ENCODE data around the gene MEF2A.
A peak's percentile ranks its signal among the peaks of the same experiment; 100 is the strongest.
"Not testable (repeated sequence)": the region's sequence is repeated elsewhere in the genome, so short reads cannot be mapped to it uniquely, and the experiment has no call there.

Gene MEF2A

DNA sequence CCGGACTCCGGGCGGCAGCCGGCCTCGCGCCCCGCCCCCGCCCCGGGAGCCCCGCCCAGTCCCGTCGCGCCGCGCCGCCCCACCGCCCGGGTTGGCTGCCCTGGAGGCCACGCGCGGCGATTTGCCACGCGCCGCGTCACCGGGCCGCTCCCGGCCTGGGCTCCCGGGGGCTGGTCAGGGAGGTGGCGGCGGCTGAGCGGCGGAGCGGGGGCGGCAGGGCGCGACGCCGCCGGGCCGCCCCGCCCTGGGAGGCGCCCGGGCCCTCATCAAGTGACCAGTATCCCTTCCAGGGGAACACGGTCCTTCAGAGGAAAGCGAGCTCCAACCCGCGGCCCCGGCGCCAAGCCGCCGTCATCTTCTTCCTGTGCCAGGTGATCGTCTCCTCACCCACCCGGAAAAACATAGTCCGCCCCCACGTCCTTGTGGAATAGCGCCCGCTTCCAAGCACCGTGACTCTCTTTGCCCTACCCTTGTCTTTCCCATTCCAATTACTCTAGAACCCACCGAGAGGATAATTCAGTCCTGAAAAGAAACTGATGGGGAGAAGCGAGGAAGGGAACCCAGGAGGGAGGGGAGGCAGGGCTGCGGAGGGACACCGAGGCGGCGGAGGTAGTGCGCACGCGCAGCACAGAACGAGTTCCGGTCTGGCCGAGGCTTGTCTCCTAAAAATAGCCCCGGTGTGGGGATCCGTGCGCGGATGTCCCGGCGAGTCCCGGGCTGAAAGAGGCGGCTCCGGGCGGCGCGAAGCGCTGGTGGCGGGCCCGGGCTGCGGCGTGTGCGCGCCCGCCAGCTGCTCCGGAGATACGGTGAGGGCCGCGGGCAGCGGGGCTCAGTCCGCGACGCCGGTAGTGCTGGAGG, at the start of gene MEF2A:
TSS of gene MEF2A (plus strand) at position 686 of the 858 bp plus-strand sequence. CDS start 67,136 bp downstream, outside the sequence.
- peak; percentile 88 for DNase-seq (ENCODE audit: low read depth)
- peak within 1 kb of the TSS; percentile 91 for H3K4me3 ChIP-seq (ENCODE audit: low read depth, low read length)

DNA sequence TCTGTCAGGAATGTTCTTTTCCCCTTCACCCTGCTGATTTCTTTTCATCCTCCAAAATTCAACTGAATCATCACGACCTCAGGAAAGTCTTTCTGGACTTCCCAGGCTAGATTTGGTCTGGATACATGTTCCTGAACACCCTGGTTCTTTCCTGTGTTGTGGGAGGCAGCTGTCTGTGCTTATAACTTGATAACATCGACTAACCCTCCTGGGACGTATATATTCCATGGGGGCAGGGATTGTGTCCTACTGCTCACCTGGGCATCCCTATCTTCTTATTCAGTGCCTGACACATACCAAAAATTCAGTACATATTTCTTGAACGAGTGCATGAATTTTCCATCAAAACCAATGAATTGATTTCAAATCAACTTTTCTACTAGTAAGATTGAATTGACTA, 47.6 kb upstream of the MEF2A start:
- no peak for DNase-seq (ENCODE audit: low read depth)
- no peak overlapping the region for H3K4me3 ChIP-seq (ENCODE audit: low read depth, low read length)

DNA sequence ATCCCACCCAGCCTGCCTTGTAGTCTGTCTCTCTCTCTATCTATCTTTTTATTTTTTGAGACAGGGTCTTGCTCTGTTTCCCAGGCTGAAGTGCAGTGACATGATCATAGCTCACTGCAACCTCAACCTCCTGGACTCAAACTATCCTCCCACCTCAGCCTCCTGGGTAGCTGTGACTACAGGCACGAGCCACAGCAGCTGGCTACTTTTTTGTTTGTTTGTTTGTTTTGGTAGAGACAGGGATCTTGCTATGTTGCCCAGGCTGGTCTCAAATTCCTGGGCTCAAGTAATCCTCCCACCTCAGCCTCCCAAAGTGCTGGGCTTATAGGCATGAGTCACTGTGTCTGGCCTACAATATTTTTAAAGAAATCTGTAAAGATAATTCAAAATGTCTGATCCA, 46.4 kb upstream of the MEF2A start:
- not testable (repeated sequence) for DNase-seq (ENCODE audit: low read depth); H3K4me3 ChIP-seq (ENCODE audit: low read depth, low read length)

DNA sequence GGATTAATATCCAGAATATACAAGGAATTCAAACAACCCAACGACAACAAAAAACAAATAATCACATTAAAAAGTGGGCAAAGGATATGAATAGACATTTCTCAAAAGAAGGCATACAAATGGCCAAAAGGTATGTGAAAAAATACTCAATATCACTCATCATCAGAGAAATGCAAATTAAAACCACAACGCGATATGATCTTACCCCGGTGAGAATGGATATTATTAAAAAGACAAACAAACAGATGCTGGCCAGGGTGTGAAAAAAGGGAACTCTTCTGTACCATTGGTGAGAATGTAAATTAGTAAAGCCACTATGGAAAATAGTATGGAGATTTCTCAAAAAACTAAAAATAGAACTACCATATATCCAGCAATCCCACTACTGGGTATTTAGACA, 43.5 kb upstream of the MEF2A start:
- no peak for DNase-seq (ENCODE audit: low read depth)
- H3K4me3 ChIP-seq (ENCODE audit: low read depth, low read length): no peak overlapping the region

DNA sequence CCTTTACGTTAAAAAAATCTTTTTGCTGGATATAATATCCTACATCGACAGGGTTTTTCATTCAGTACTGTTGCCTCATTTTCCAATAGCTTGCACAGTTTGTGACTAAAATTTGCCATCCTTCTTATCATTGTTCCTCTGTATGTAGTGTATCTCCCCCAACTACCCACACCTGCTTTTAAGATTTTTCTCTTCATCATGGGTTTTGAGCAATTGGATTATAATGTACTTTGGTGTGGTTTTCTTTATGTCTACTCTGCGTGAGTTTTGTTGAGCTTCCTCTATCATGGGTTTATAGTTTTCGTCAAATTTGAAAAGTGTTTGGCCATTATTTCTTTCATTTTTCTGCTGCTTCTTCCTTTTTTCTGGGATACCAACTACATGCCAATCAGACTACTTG, 39.6 kb upstream of the MEF2A start:
- H3K4me3 ChIP-seq (ENCODE audit: low read depth, low read length): no peak overlapping the region
- no peak for DNase-seq (ENCODE audit: low read depth)

DNA sequence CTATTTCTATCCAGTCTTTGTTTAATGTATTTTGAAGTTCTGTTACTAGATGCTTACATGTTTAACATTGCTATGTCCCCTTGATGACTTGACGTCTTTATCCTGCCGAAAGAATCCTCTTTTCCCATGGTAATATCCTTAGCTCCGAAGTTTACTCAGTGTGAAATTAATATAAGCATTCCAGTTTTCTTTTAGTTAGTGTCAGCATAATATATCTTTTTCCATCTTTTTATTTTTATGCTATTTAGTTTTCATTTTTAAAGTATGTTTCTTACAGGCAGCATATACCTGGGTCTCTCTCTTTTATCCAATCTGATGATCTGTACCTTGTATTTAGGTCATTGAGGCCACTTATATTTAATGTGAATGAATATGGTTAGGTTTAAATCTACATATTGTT, 39.1 kb upstream of the MEF2A start:
- no peak for DNase-seq (ENCODE audit: low read depth)
- no peak overlapping the region for H3K4me3 ChIP-seq (ENCODE audit: low read depth, low read length)

DNA sequence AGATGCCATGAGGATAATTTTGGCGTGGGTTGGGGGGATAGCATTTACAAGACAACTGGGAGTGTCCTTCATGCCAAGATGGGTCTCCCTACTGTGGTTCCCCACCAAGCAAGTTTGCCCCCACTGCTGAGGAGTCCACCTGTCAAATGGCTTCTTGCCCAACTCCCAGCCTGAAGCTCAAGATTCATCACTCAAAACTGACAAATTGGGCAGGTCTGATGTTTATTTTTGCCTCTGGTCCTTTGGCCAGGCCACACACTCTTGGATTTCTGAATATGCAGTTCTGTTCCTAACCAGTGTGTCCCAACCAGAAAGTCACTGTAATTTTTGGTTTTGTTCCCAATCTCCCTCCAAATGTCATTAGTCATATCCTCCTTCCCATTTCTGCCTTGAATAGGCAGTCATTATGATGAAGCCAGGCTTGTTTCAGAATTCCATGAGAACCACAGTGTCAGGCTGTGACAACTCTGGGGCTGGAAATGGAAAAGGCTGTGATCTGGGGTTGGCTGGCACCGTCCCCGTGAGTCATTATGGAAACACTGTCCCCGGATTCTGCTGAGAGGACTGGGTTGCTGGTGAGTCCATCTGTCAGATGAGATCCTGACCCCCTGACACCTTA, 29.3 kb upstream of the MEF2A start:
- no peak for DNase-seq (ENCODE audit: low read depth)
- no peak overlapping the region for H3K4me3 ChIP-seq (ENCODE audit: low read depth, low read length)

DNA sequence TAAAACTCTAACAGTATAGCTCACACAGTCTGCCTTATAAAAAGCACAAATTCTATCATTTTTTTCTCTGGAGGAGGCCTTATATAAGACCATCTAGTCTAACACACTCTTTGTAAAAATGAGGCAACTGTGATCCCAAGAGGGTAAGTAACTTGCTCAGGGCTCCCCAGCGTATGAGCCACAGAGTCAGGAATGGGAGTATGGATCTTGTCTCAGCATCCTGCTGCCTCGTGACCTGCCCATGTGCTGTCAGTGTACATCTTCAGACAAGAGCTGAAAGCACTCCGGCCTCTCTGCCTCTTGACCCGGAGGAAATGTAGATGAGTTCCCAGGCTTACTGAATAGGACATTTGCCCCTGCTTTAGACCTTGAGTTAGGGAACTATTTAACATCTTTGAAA, 28.4 kb upstream of the MEF2A start:
- no peak for DNase-seq (ENCODE audit: low read depth)

DNA sequence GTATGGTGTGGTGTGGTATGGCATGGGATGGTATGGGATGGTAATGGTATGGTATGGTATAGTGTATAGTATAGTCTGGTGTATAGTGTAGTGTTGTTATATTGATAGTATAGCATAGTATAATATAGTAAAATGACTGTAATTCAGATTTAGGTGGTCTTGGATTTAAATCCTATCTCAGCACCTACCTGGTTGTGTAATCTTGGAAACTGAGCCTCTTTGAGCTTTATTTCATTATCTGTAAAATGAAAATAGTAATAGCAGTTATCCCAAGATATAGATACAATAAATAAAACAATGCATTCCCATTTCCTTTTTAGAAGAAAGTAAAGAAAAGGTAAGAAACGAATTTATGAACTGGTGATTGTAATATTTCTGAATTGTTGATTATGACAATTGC, 27.5 kb upstream of the MEF2A start:
- DNase-seq (ENCODE audit: low read depth): no peak
- H3K4me3 ChIP-seq (ENCODE audit: low read depth, low read length): no peak overlapping the region

More for the DNA sequence above, 28.4 kb upstream of the MEF2A start:
- no peak overlapping the region for H3K4me3 ChIP-seq (ENCODE audit: low read depth, low read length)

DNA sequence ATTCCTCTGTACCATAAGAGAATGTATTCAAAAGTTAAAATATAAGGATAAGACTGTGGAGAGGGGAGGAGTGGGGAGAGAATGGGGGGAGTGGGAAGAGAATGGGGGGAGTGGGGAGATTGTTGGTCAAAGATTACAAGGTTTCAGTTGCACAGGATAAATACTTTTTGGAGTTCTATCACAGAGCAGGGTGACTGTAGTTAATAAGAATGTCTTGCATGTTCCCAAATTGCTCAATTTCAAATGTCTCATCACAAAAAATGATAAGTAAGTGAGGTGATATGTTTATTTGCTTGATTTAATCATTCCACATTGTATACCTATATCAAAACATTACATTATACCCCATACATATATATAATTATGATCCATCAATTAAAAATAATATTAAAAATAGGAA, 23.0 kb upstream of the MEF2A start:
- H3K4me3 ChIP-seq (ENCODE audit: low read depth, low read length): no peak overlapping the region
- DNase-seq (ENCODE audit: low read depth): no peak

DNA sequence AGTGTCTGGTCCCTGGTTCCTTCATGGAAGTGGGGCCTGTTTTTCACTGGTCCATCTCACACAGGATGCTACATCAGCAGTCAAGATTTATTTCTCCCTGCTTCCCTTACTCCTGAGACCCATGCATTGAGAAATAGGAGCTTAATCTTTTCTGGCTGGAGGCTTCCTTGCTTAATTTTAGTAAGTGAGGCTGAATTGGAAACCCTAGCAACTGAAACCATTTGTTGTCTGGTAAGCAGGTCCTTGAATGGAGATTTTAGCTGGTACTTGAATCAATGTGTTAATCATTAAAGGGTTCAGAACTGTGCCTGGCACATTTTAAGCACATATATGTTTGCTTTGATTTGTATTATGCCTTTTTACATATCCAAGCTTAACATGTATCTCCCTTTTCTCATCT, 20.2 kb upstream of the MEF2A start:
- DNase-seq (ENCODE audit: low read depth): no peak

DNA sequence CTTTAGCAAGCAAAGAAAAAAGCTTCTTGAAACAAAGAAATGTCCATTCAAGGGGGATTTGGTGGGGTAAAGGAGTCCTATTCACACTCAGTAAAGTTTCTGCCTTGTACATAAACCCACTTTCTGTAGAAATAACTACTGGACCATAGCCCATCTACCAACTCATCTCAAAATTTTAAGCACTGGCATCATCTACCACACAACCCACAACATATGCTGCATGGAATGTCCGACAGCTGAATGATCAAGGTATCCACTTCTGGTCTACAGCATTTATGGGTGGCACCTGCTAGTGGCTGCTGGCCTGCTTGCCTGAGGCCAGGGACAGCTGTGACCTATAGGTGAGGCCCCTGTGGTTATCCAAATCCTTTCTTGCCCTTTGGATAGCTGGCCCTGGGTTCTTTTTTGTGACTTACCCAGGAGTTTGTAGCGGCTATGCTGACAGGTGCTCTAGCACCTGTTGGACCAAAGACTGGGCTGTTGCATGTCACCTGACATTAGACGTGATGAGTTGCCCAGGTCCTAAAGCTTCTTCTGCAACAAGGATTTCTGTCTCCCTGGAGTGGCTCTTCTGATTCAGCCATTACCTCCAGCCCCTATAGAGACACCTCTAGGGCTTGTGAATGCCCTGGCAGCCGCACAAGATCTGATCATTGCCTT, 19.2 kb upstream of the MEF2A start:
- no peak overlapping the region for H3K4me3 ChIP-seq (ENCODE audit: low read depth, low read length)
- DNase-seq (ENCODE audit: low read depth): peak; percentile 52

More for the DNA sequence above, 20.2 kb upstream of the MEF2A start:
- no peak overlapping the region for H3K4me3 ChIP-seq (ENCODE audit: low read depth, low read length)

DNA sequence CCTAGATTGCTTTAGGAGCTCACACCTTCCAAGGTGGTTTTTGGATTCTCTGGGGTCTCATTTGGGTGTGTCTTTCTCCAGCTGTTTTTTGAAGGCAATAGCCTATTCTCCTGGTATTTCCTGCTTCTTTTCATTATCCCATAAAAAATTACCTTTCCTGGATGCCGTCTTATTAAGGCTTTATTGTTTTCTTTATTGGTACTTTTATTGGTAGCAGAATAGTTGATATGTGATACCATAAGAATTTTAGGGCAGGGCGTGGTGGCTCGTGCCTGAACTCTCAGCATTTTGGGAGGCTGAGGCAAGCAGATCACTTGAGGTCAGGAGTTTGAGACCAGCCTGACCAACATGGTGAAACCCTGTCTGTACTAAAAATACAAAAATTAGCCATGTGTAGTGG, 18.3 kb upstream of the MEF2A start:
- DNase-seq (ENCODE audit: low read depth): no peak
- H3K4me3 ChIP-seq (ENCODE audit: low read depth, low read length): no peak overlapping the region

DNA sequence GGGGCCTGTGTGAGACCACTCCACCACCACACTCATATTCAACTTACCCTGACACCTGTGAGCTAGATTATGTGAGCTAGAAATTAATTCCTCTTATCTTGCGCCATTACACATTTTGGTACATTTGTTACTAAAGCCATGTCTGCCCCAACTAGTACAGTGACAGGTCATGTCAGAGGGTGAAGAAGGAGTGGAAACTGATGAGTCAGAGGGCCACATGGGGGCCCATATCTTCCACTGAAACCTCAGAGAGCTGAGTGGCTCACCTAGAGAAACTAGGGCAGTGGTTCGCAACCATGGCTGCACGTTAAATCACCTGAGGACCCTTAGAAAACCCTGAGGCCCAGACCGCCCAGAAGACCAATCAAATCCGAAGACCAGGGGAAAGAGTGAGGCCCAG, 15.7 kb upstream of the MEF2A start:
- no peak overlapping the region for H3K4me3 ChIP-seq (ENCODE audit: low read depth, low read length)
- DNase-seq (ENCODE audit: low read depth): no peak

DNA sequence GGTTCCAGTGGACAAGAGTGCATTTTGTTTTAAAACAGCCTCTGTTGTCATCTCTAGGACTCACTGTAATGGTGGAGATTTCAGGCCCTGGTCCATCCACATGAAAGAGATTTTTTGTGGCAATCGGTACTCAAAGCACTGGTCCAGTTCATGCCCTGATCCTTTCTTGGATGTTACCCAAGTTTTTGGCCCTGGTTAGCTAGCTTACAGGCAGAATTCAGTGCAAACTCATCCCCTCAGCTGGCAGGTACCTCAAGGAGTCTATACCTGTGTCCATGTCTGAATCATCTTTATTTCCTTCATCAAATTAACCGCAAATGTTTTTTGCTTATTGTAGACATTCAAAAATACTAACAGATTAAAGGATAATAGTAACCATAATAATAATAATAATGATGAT, 13.7 kb upstream of the MEF2A start:
- no peak for DNase-seq (ENCODE audit: low read depth)
- H3K4me3 ChIP-seq (ENCODE audit: low read depth, low read length): no peak overlapping the region

DNA sequence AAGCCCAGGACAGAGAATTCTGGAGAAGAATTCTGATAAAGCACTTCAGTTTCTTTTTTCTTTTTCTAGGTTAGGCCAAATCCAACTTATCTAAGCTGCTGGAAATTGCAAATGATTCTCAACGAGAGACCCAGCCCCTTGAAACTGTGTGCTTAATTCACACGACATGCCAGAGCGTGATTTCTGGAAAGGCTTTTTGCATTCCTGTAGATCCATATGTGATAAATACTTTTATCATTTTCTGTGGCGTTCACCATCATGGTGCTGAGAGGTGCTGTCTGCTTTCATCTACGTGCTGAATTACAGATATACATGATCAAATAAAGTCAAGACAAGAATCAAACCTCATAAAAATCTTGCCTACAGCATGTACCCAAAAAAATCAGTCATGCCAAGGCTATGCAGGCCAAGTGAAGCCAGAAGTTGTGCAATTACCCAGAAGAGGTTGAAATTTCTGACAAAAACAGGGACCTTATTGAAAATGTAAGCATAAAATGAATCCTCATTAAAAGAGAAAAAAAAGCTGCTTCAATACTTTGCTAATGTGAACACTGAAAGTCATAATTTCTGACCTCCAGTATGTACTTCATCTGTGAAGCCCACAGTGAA, 10.8 kb upstream of the MEF2A start:
- no peak overlapping the region for H3K4me3 ChIP-seq (ENCODE audit: low read depth, low read length)
- no peak for DNase-seq (ENCODE audit: low read depth)

DNA sequence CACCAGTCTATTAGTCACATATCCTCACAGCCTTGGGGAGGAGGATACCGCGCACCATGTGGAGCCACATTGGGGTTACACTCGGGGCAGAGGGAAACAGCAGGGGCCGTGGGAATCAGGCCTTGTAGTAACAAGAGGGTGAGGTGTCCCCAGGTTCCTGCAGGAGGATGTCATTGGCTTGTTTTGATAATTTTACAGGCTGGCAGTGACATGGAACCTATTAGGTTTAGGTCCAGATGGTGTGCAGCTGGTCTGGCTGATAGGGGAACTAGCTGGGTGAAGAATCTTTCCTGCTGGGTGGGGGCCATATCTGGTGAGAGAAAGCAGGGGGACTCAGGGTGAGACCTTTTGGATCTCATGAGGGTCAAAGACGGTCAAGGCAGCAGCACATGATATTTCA, 9.8 kb upstream of the MEF2A start:
- DNase-seq (ENCODE audit: low read depth): no peak
- H3K4me3 ChIP-seq (ENCODE audit: low read depth, low read length): no peak overlapping the region

DNA sequence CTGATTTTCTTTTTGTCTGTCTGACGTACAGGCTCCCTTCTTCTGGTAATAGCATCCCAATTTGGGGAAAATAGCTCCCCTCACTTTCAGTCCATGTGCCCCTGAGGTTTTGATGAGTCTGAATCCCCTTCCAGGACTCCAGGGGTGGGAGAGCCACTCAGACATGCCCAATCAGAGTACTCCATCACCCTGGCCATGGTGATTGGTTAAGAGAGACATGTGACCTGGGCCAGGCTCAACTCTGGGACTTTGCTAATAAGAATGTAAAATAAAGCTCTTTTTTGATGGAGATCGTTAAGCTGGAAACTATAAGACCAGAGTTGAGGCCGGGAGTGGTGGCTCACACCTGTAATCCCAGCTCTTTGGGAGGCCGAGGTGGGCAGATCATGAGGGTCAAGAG, 9.2 kb upstream of the MEF2A start:
- DNase-seq (ENCODE audit: low read depth): no peak
- no peak overlapping the region for H3K4me3 ChIP-seq (ENCODE audit: low read depth, low read length)

DNA sequence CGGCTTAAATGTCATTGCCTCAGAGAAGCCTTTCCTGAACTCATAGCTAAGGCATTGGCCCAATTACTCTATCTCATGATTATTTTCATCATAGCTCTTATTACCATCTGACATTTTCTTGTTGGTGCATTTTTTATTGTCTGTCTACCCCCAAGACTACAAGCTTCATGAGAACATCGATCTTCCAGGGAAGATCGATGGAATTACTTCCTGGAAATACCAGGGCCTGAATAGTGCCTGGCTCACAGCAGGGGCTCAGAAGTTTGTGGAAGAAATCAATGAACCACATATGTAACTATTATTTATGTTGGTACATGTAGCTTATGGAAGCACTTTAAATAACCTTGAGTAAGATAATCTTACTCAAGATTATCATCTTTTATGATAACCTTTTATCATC, 7.7 kb upstream of the MEF2A start:
- H3K4me3 ChIP-seq (ENCODE audit: low read depth, low read length): no peak overlapping the region
- no peak for DNase-seq (ENCODE audit: low read depth)

DNA sequence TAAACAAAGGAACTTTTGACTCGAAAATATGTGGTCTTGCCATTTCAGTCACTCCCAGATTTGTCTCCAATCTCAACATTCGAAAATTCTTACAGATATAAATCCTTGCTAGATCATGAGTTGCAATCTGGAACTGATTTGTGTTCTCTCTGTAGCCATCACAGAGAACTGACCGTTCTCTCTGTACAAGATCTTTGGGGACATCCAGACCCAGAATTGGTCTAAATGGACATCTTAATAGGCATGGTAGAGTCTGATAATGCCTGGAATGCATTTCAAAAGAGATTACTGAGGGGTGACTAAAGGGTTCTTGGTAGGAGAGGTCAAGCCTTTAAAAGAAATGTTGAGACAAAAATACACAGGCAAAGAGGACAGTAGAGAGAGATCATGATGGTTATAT, 7.2 kb upstream of the MEF2A start:
- DNase-seq (ENCODE audit: low read depth): no peak

More for the DNA sequence above, 7.2 kb upstream of the MEF2A start:
- H3K4me3 ChIP-seq (ENCODE audit: low read depth, low read length): no peak overlapping the region
